Stomach (tissue), 9 donors: ENCODE data around the gene CRTC3. TPM values are rescaled to one million over a fixed set of nuclear protein-coding genes. Genes with fewer than 3 reads are reported as not detected.

Source experiments
- DNase-seq, 2 donors: peaks; one replicate each; pipeline versions ENCODE4 v3.0.0 to v3.0.0-alpha.2; 2013 to 2019
- H3K27ac ChIP-seq, 5 donors: fragments of 200-600 bp in 4 of 5; sonication (generic) in 4 of 5; one replicate each; pipeline ENCODE4 v1.5.1; 2013 to 2019; ENCODE audit warnings: mild to moderate bottlenecking in 1 of 5, moderate library complexity in 1 of 5
- H3K27me3 ChIP-seq, 3 donors: fragments of 200-600 bp; sonication (generic); one replicate each; pipeline ENCODE4 v1.5.1; 2017 to 2019; ENCODE audit warnings: mixed run types in 1 of 3
- H3K36me3 ChIP-seq, 4 donors: fragments of 200-600 bp; sonication (generic); 1 replicate in 3 of 4; 2 replicates in 1 of 4; pipeline ENCODE4 v1.5.1; 2016 to 2019
- H3K4me1 ChIP-seq, 4 donors: fragments of 200-600 bp; sonication (generic); one replicate each; pipeline ENCODE4 v1.5.1; 2016 to 2019
- H3K4me3 ChIP-seq, 4 donors: fragments of 200-600 bp; sonication (generic) in 3 of 4; one replicate each; pipeline ENCODE4 v1.5.1; 2016 to 2019; ENCODE audit warnings: mild to moderate bottlenecking in 1 of 4
- H3K9me3 ChIP-seq, 4 donors: fragments of 200-600 bp; sonication (generic); one replicate each; pipeline ENCODE4 v1.5.1; 2016 to 2019
- CTCF ChIP-seq, 7 experiments: fragments of 450-650 bp in 4 of 7; fragments of 200-600 bp in 3 of 7; sonication (generic) in 3 of 7; IDR thresholded peaks; one replicate each; pipeline ENCODE4 v1.5.1; 2016 to 2019; ENCODE audit warnings: antibody characterized with exemption in 7 of 7, control low read depth in 2 of 7, mild to moderate bottlenecking in 1 of 7
- EP300 ChIP-seq: sonication (generic); formaldehyde crosslinking; IDR thresholded peaks from one replicate; pipeline ENCODE4 v1.6.1; 2017; ENCODE audit warnings: antibody characterized with exemption
- POLR2A ChIP-seq, 4 donors: fragments of 450-650 bp; IDR thresholded peaks; one replicate each; pipeline ENCODE4 v1.6.1; 2016; ENCODE audit warnings: antibody characterized with exemption in 4 of 4, control low read depth in 2 of 4, mild to moderate bottlenecking in 1 of 4, moderate library complexity in 1 of 4
- POLR2AphosphoS5 ChIP-seq, 3 donors: sonication (generic); formaldehyde crosslinking; IDR thresholded peaks; one replicate each; pipeline ENCODE4 v1.6.1; 2016; ENCODE audit warnings: antibody characterized with exemption in 3 of 3
- WGBS, 5 donors: extraction: QIAGEN DNeasy Blood & Tissue Kit in 3 of 5; methylation state at CpG; one replicate each; pipeline versions ENCODE4 v1.1.5 to v1.1.7; 2013 to 2018; 5-methylcytosine and 5-hydroxymethylcytosine counted together
- intact Hi-C: fragments of 100-400 bp; cut with DNase I; formaldehyde crosslinking; loops from one replicate; pipeline ENCODE4 v1.15.1; 2023; ENCODE audit warnings: low total_unique reads
- polyA plus RNA-seq, 3 donors: library from polyadenylated mRNA; stranded (reverse); fragments of 200-250 nt; gene quantifications; one replicate each; pipeline ENCODE4 v1.2.3, GENCODE V29; 2013
- total RNA-seq, 5 donors: library from RNA; depleted of rRNA; stranded (reverse); fragments of >200 nt; gene quantifications; one replicate each; pipeline versions ENCODE4 v1.1.0 to v1.2.3, GENCODE V29; 2014 to 2016
- donor health status: healthy with polysubstance abuse.
- donor health status: Bipolar disorder and iron deficiency.
- donor health status: healthy.

Gene CRTC3
- total and polyA plus RNA-seq, 8 donors = 8.2 to 47.7 (median 14.5) TPM

- Histone ChIP-seq H3K36me3 (peaks cover 0 to 67% (median 54%) of the 10 kb centered on the region in 4 donors), H3K9me3 (no peaks in the 10 kb centered on the region), H3K27ac (peak overlapping the region in 4 of 5 donors; percentile 39 to 70 (median 63)), H3K4me3 (no peak overlapping the region), H3K4me1 (peaks cover 8 to 39% (median 23%) of the 10 kb centered on the region in 4 donors), H3K27me3 (no peaks in the 10 kb centered on the region)
- intact Hi-C loops = no loop called here
- TF ChIP-seq EP300 = no peak
- TF ChIP-seq POLR2AphosphoS5 (IDR thresholded peaks at IDR 0.05) = no peak
- no peak for TF ChIP-seq CTCF (IDR thresholded peaks at IDR 0.05)
- no peak for TF ChIP-seq POLR2A (IDR thresholded peaks at IDR 0.05)
- no peak for DNase-seq
- WGBS, 5 donors = 87 to 94% (median 90%) methylated on average over 4 of the region's 4 CpGs
Observed at GRCh38 chr15:90611157-90611556, 81.4 kb downstream of the CRTC3 start.

- TF ChIP-seq CTCF (IDR thresholded peaks at IDR 0.05) (no peak), EP300 (no peak), POLR2AphosphoS5 (IDR thresholded peaks at IDR 0.05) (peak in 1 of 3 donors; percentile 4)
- intact Hi-C loops = no loop called here
Observed at GRCh38 chr15:90617171-90617570, 87.4 kb downstream of the CRTC3 start.

GRCh38 chr15:90617668-90618097 is 88.0 kb downstream of the CRTC3 start:
- H3K4me3 ChIP-seq = no peak overlapping the region
- no peak for DNase-seq
- TF ChIP-seq POLR2AphosphoS5 (IDR thresholded peaks at IDR 0.05) = no peak
- TF ChIP-seq EP300 = no peak
- TF ChIP-seq CTCF (IDR thresholded peaks at IDR 0.05) = no peak
- no peak for TF ChIP-seq POLR2A (IDR thresholded peaks at IDR 0.05)
- peak overlapping the region in 4 of 5 donors; percentile 45 to 50 (median 47) for H3K27ac ChIP-seq
- H3K36me3 ChIP-seq = peaks cover 18 to 88% (median 67%) of the 10 kb centered on the region in 4 donors
- intact Hi-C loops = no loop called here
- no peaks in the 10 kb centered on the region for H3K9me3 ChIP-seq
- WGBS, 5 donors = 60 to 74% (median 64%) methylated on average over 7 of the region's 7 CpGs
- H3K27me3 ChIP-seq = no peaks in the 10 kb centered on the region
- peaks cover 0 to 20% (median 12%) of the 10 kb centered on the region in 4 donors for H3K4me1 ChIP-seq

More at GRCh38 chr15:90617171-90617570, 87.4 kb downstream of the CRTC3 start:
- Histone ChIP-seq H3K4me3 (no peak overlapping the region), H3K27me3 (no peaks in the 10 kb centered on the region), H3K27ac (peak overlapping the region in 4 of 5 donors; percentile 45 to 50 (median 47)), H3K36me3 (peaks cover 18 to 88% (median 67%) of the 10 kb centered on the region in 4 donors), H3K4me1 (peaks cover 0 to 20% (median 12%) of the 10 kb centered on the region in 4 donors), H3K9me3 (no peaks in the 10 kb centered on the region)
- DNase-seq = no peak
- 61 to 83% (median 74%) methylated on average over 5 of the region's 5 CpGs for WGBS, 5 donors

- Histone ChIP-seq H3K9me3 (no peaks in the 10 kb centered on the region), H3K27ac (peak overlapping the region in 3 of 5 donors; percentile 17 to 50 (median 45)), H3K36me3 (peaks cover 24 to 90% (median 74%) of the 10 kb centered on the region in 4 donors), H3K4me3 (no peak overlapping the region), H3K27me3 (no peaks in the 10 kb centered on the region), H3K4me1 (peaks cover 0 to 20% (median 12%) of the 10 kb centered on the region in 4 donors)
- WGBS, 5 donors = 32 to 61% (median 46%) methylated on average over 4 of the region's 4 CpGs
- DNase-seq = no peak
- intact Hi-C loops = no loop called here
- TF ChIP-seq CTCF (IDR thresholded peaks at IDR 0.05) (no peak), POLR2AphosphoS5 (IDR thresholded peaks at IDR 0.05) (no peak), EP300 (no peak), POLR2A (IDR thresholded peaks at IDR 0.05) (no peak)
Observed at GRCh38 chr15:90618330-90619125, 88.8 kb downstream of the CRTC3 start.
